ENCODE results near the gene KISS1R. TPM values are rescaled to one million over a fixed set of nuclear protein-coding genes. Genes with fewer than 3 reads are reported as not detected.

KISS1R gene
- total RNA-seq, 1 donor from 2014 or later, result not detected

DNA sequence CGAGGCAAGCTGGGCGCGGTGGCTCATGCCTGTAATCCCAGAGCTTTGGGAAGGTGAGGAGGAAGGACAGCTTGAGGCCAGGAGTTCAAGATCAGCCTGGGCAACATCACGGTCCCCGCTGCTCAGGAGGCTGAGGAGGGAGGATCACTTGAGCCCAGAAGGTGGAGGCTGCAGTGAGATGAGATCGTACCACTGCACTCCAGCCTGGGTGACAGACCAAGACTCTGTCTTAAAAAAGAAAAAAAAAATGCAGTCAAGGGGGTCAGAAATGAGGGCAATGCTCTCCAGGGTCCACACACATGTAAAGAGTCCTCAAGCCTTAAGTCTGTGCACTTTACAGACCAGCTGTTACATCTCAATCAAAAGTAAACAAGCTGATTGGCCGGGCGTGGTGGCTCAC is 12.6 kb upstream of the KISS1R start:
- Histone ChIP-seq H3K4me3 (no peak overlapping the region), H3K9me3 (no peaks in the 10 kb centered on the region), H3K27me3 (ENCODE audit: low read depth) (no peaks in the 10 kb centered on the region), H3K36me3 (peaks cover 17% of the 10 kb centered on the region), H3K27ac (no peak overlapping the region), H3K4me1 (peaks cover 21% of the 10 kb centered on the region)
- DNase-seq, result no peak
- no peak for ATAC-seq
- TF ChIP-seq, protein P1, sequence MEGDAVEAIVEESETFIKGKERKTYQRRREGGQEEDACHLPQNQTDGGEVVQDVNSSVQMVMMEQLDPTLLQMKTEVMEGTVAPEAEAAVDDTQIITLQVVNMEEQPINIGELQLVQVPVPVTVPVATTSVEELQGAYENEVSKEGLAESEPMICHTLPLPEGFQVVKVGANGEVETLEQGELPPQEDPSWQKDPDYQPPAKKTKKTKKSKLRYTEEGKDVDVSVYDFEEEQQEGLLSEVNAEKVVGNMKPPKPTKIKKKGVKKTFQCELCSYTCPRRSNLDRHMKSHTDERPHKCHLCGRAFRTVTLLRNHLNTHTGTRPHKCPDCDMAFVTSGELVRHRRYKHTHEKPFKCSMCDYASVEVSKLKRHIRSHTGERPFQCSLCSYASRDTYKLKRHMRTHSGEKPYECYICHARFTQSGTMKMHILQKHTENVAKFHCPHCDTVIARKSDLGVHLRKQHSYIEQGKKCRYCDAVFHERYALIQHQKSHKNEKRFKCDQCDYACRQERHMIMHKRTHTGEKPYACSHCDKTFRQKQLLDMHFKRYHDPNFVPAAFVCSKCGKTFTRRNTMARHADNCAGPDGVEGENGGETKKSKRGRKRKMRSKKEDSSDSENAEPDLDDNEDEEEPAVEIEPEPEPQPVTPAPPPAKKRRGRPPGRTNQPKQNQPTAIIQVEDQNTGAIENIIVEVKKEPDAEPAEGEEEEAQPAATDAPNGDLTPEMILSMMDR (IDR thresholded peaks at IDR 0.05), result no peak
- intact Hi-C loops (cut with DNase I), result no loop called here

DNA sequence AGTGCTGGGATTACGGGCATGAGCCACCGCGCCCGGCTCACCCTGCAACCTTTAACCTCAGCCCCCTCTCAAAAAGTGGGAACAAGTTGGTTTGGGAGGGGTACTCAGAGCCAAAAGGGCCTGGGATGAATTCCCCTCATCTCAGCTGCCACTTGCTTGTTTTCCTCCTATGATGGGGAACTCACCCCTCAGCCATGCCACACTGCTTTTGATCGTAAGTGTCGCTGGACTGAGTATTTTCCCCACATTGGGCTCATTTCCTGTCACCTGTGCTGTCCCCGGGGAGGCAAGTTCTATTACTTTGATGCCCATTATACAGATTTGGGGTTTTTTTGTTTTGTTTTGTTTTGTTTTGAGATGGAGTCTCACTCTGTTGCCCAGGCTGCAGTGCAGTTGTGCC is 10.7 kb upstream of the KISS1R start:
- H3K9me3 ChIP-seq, result no peaks in the 10 kb centered on the region
- TF ChIP-seq, protein P1 (IDR thresholded peaks at IDR 0.05), result no peak

GRCh38 chr19:907183-907853 is 9.8 kb upstream of the KISS1R start:
- Histone ChIP-seq H3K9me3 (no peaks in the 10 kb centered on the region), H3K36me3 (no peaks in the 10 kb centered on the region), H3K27ac (peak overlapping the region; percentile 79), H3K4me1 (peaks cover 30% of the 10 kb centered on the region), H3K27me3 (ENCODE audit: low read depth) (no peaks in the 10 kb centered on the region), H3K4me3 (no peak overlapping the region)
- TF ChIP-seq, protein P1 (IDR thresholded peaks at IDR 0.05), result no peak
- DNase-seq, result peak; percentile 72
- ATAC-seq, result peak in 1 of 2 donors; percentile 3
- intact Hi-C loops (cut with DNase I), result loop anchor here (5.0 kb wide), 1 partner anchor 130 kb away; no protein-coding TSS in a partner anchor

More for the DNA sequence above, 10.7 kb upstream of the KISS1R start:
- Histone ChIP-seq H3K4me3 (no peak overlapping the region), H3K36me3 (peaks cover 7% of the 10 kb centered on the region), H3K27me3 (ENCODE audit: low read depth) (no peaks in the 10 kb centered on the region), H3K4me1 (peaks cover 30% of the 10 kb centered on the region), H3K27ac (no peak overlapping the region)
- DNase-seq (no peak), ATAC-seq (no peak)
- intact Hi-C loops (cut with DNase I), result loop anchor here (5.0 kb wide), 1 partner anchor 129 kb away; no protein-coding TSS in a partner anchor

DNA sequence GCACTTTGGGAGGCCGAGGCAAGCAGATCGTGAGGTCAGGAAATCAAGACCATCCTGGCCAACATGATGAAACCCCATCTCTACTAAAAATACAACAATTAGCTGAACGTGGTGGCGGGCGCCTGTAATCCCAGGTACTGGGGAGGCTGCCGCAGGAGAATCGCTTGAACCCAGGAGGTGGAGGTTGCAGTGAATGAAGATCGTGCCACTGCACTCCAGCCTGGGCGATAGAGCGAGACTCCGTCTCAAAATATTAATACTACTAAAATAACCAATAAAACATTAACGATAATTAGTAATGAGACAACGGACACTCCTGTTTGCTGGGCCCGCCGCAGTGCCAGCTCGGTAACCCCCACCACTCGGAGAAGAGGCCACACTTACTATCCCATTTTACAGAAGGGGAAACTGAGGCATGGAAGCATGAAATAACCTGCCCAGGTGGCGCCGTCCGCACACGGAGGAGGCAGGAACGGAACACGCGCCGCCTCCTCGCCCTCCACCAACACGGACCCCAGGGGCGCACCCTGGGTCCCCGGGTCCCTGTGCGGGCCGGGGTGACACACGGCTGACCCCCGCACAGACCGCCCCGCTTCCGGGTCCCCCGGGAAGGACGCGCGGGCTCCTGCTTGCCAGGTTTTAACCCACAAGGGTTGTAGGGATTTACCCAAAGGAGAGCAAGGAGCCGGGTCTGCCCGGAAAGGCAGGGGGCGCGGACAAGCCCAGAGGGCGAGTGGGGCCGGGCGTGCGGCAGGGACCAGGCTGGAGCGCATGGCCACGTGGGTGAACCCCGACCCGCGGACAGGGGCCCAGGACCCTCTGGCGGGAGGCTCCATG is 5.7 kb upstream of the KISS1R start:
- no peaks in the 10 kb centered on the region for H3K36me3 ChIP-seq
- DNase-seq, result no peak
- no peak overlapping the region for H3K27ac ChIP-seq
- no peak overlapping the region for H3K4me3 ChIP-seq
- H3K27me3 ChIP-seq (ENCODE audit: low read depth), result peaks cover 8% of the 10 kb centered on the region
- TF ChIP-seq, protein P1 (IDR thresholded peaks at IDR 0.05), result no peak
- H3K4me1 ChIP-seq, result peaks cover 36% of the 10 kb centered on the region
- no peaks in the 10 kb centered on the region for H3K9me3 ChIP-seq
- no peak for ATAC-seq
- intact Hi-C loops (cut with DNase I), result no loop called here

DNA sequence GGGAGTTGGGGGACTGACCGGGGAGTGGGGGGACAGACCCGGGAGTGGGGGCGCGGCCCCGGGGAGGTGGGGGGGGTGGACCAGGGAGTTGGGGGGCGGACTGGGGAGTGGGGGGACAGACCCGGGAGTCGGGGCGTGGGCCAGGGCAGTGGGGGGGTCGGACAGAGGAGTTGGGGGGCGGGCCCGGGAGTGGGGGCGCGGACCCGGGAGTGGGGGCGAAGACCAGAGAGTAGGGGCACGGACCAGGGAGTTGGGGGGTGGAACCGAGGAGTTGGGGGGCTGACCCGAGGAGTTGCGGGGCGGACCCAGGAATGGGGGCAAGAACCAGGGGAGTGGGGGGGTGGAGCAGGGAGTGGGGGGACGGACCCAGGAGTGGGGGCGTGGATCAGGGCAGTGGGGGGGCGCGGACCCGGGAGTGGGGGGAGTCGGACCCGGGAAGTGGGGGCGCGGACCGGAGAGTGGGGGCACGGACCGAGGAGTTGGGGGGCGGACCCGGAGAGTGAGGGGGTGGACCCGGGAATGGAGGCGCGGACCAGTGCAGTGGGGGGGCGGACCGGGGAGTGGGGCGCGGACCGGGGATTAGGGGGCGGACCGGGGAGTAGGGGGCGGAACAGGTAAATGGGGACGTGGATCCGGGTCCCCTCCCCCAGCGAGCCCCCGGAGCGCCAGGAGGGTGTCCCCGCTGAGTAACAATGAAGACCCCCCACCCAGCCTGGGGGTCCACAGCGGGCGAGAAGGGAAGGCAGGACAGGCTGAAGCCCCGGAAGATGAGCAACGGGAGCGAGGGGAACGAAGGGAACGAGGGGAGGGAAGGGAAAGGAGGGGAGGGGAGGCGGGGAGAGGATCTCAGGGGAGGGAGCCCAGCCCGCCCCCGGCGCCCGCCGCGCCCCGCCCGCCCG is 4.7 kb upstream of the KISS1R start:
- TF ChIP-seq, protein P1 (IDR thresholded peaks at IDR 0.05), result no peak
- Histone ChIP-seq H3K36me3 (no peaks in the 10 kb centered on the region), H3K27me3 (ENCODE audit: low read depth) (peaks cover 19% of the 10 kb centered on the region), H3K4me1 (peaks cover 42% of the 10 kb centered on the region), H3K4me3 (peak overlapping the region; percentile 79), H3K27ac (peak overlapping the region; percentile 96), H3K9me3 (no peaks in the 10 kb centered on the region)
- DNase-seq, result no peak
- intact Hi-C loops (cut with DNase I), result no loop called here
- no peak for ATAC-seq

All from lower lobe of right lung (tissue), 2 donors.